Cardiac fibroblast (primary cell): ENCODE data around the gene VWA5A.

Experiments used
- DNase-seq, 2 donors: peaks; one replicate each; pipeline versions ENCODE4 v3.0.0 to v3.0.0-alpha.2; 2010; ENCODE audit warnings: low read depth in 2 of 2
- H3K4me3 ChIP-seq, 2 donors: replicated peaks in 1 of 2; 1 replicate in 1 of 2; 2 replicates in 1 of 2; pipeline ENCODE4 v1.5.1; 2011; ENCODE audit warnings: low read depth in 2 of 2, low read length in 2 of 2, mild to moderate bottlenecking in 2 of 2, moderate library complexity in 1 of 2
- CTCF ChIP-seq: IDR thresholded peaks from one replicate; pipeline ENCODE4 v1.5.1; 2011; ENCODE audit warnings: low read depth, mild to moderate bottlenecking, low read length, inconsistent platforms

The VWA5A gene

GRCh38 chr11:124172599-124172998 is 57.3 kb downstream of the VWA5A start:
- no peak for DNase-seq
- H3K4me3 ChIP-seq = no peak overlapping the region
- no peak for TF ChIP-seq CTCF

GRCh38 chr11:124174001-124174583 is 58.8 kb downstream of the VWA5A start:
- peak; percentile 85 to 93 for DNase-seq
- no peak overlapping the region for H3K4me3 ChIP-seq
- TF ChIP-seq CTCF = no peak

GRCh38 chr11:124176925-124177715 is 61.9 kb downstream of the VWA5A start:
- peak in 1 of 2 donors; percentile 55 for DNase-seq
- no peak overlapping the region for H3K4me3 ChIP-seq
- TF ChIP-seq CTCF = no peak

GRCh38 chr11:124179310-124179709 is 64.1 kb downstream of the VWA5A start:
- DNase-seq = peak in 1 of 2 donors; percentile 55
- no peak overlapping the region for H3K4me3 ChIP-seq
- no peak for TF ChIP-seq CTCF

- no peak for DNase-seq
- H3K4me3 ChIP-seq = no peak within 1 kb of the TSS
- no peak for TF ChIP-seq CTCF
Measured at GRCh38 chr11:124183068-124183467, 67.8 kb downstream of the VWA5A start, which contains the start of gene OR10D3. Gene OR10D3 (plus strand): TSS chr11:124183345. CDS start chr11:124185270, 1,925 bp downstream.

GRCh38 chr11:124190298-124191139 is 75.3 kb downstream of the VWA5A start:
- no peak for DNase-seq
- TF ChIP-seq CTCF = no peak
- no peak overlapping the region for H3K4me3 ChIP-seq
